H1 (cell line): ENCODE data around the gene L3MBTL3. TPM values are rescaled to one million over a fixed set of nuclear protein-coding genes. Genes with fewer than 3 reads are reported as not detected.

Source experiments
- CTCF ChIA-PET: fragments of 300-600 bp; sonication (Branson Sonifier 250); formaldehyde crosslinking; loops from one replicate; lab custom pipeline; 2021; ENCODE audit not compliant: partially characterized antibody; lab: Charles Lee
- POLR2A ChIA-PET: fragments of 300-600 bp; sonication (Branson Sonifier 250); formaldehyde crosslinking; loops from one replicate; lab custom pipeline; 2021; ENCODE audit warnings: inconsistent platforms; ENCODE audit not compliant: partially characterized antibody; lab: Charles Lee
- DNase-seq, 2 experiments: peaks; one replicate each; pipeline versions ENCODE4 v3.0.0 to v3.0.0-alpha.2; 2010 to 2022; ENCODE audit warnings: low spot score in 2 of 2, low read depth in 1 of 2, mixed read lengths in 1 of 2
- FAIRE-seq: peaks from 2 replicates; lab custom pipeline; 2011; peaks lifted over from hg19 to GRCh38; lab: Jason Lieb, UNC
- H2AFZ ChIP-seq: 2 replicates; pipeline ENCODE4 v1.8.1; 2012; ENCODE audit warnings: low read length, inconsistent platforms
- H2AK5ac ChIP-seq: 2 replicates; pipeline ENCODE4 v1.6.1; 2013; ENCODE audit warnings: low read depth, low read length
- H2BK120ac ChIP-seq: replicated peaks from 2 replicates; pipeline ENCODE3; 2013; ENCODE audit warnings: low read depth, low read length, inconsistent platforms
- H2BK12ac ChIP-seq: 2 replicates; pipeline ENCODE4 v1.6.1; 2013; ENCODE audit warnings: low read depth, low read length
- H2BK15ac ChIP-seq: 2 replicates; pipeline ENCODE4 v1.6.1; 2013; ENCODE audit warnings: low read length
- H2BK20ac ChIP-seq: 2 replicates; pipeline ENCODE4 v1.6.1; 2013; ENCODE audit warnings: low read length
- H2BK5ac ChIP-seq: 2 replicates; pipeline ENCODE4 v1.6.1; 2013; ENCODE audit warnings: low read depth, low read length
- H3K14ac ChIP-seq: 2 replicates; pipeline ENCODE4 v1.6.1; 2013; ENCODE audit warnings: inconsistent platforms; ENCODE audit not compliant: insufficient read length
- H3K18ac ChIP-seq: 2 replicates; pipeline ENCODE4 v1.6.1; 2013; ENCODE audit warnings: low read length; ENCODE audit errors: extremely low read depth
- H3K23ac ChIP-seq: 2 replicates; pipeline ENCODE4 v1.6.1; 2013; ENCODE audit warnings: inconsistent platforms; ENCODE audit not compliant: insufficient read length
- H3K23me2 ChIP-seq: 2 replicates; pipeline ENCODE4 v1.6.1; 2013; ENCODE audit warnings: low read depth, low read length
- H3K27ac ChIP-seq: 2 replicates; pipeline ENCODE4 v1.6.1; 2011; ENCODE audit warnings: low read depth, low read length, inconsistent platforms
- H3K27me3 ChIP-seq, 4 experiments: replicated peaks in 1 of 4; 1 replicate in 1 of 4; 2 replicates in 3 of 4; pipeline versions ENCODE4 v1.6.1 to v1.8.1; 2011 to 2013; ENCODE audit warnings: low read length in 3 of 4, mild to moderate bottlenecking in 3 of 4, inconsistent platforms in 2 of 4, mixed read lengths in 2 of 4, moderate library complexity in 1 of 4; ENCODE audit not compliant: control insufficient read depth in 3 of 4, insufficient read depth in 3 of 4; ENCODE audit errors: extremely low read depth in 1 of 4
- H3K36me3 ChIP-seq, 4 experiments: 2 replicates each; pipeline versions ENCODE4 v1.6.1 to v1.8.1; 2011 to 2013; ENCODE audit warnings: mild to moderate bottlenecking in 4 of 4, low read length in 3 of 4, moderate library complexity in 2 of 4, control low read depth in 1 of 4, inconsistent platforms in 1 of 4; ENCODE audit not compliant: insufficient read depth in 4 of 4, control insufficient read depth in 2 of 4
- H3K4ac ChIP-seq: replicated peaks from 2 replicates; pipeline ENCODE3; 2013; ENCODE audit warnings: low read length, low read depth, mixed read lengths, inconsistent platforms; ENCODE audit not compliant: insufficient read length
- H3K4me1 ChIP-seq, 4 experiments: replicated peaks in 1 of 4; 1 replicate in 1 of 4; 2 replicates in 3 of 4; pipeline versions ENCODE4 v1.6.1 to v1.8.1; 2011 to 2013; ENCODE audit warnings: low read length in 3 of 4, inconsistent platforms in 2 of 4, mixed read lengths in 1 of 4; ENCODE audit not compliant: insufficient read depth in 4 of 4, control insufficient read depth in 3 of 4
- H3K4me2 ChIP-seq, 2 experiments: 2 replicates each; pipeline versions ENCODE4 v1.6.1 to v1.8.1; 2011 to 2013; ENCODE audit warnings: low read depth in 2 of 2, low read length in 2 of 2, control low read depth in 1 of 2, inconsistent platforms in 1 of 2, mild to moderate bottlenecking in 1 of 2; ENCODE audit not compliant: insufficient read depth in 1 of 2
- H3K4me3 ChIP-seq, 4 experiments: fragments of 200-600, 300-600 bp in 1 of 4; sonication (generic), shearing (Covaris generic), sonication (Bioruptor Twin) in 1 of 4; 2 replicates each; pipeline versions ENCODE4 v1.5.1 to v1.8.1; 2011 to 2016; ENCODE audit warnings: low read length in 4 of 4, low read depth in 3 of 4, control low read depth in 2 of 4, inconsistent platforms in 2 of 4, mild to moderate bottlenecking in 2 of 4, mixed read lengths in 1 of 4, moderate library complexity in 1 of 4; ENCODE audit not compliant: insufficient read depth in 2 of 4; ENCODE audit errors: extremely low read depth in 1 of 4
- H3K56ac ChIP-seq: replicated peaks from 2 replicates; pipeline ENCODE3; 2013; ENCODE audit warnings: low read depth, mild to moderate bottlenecking, mixed read lengths, low read length, inconsistent platforms; ENCODE audit not compliant: insufficient read length
- H3K79me1 ChIP-seq: 2 replicates; pipeline ENCODE4 v1.6.1; 2013; ENCODE audit warnings: low read depth, low read length, control low read depth
- H3K79me2 ChIP-seq, 2 experiments: 2 replicates each; pipeline versions ENCODE4 v1.6.1 to v1.8.1; 2012 to 2013; ENCODE audit warnings: low read length in 2 of 2, mild to moderate bottlenecking in 2 of 2, inconsistent platforms in 1 of 2; ENCODE audit not compliant: insufficient read depth in 2 of 2, control insufficient read depth in 1 of 2
- H3K9ac ChIP-seq, 4 experiments: replicated peaks in 1 of 4; 1 replicate in 1 of 4; 2 replicates in 3 of 4; pipeline versions ENCODE4 v1.6.1 to v1.8.1; 2011 to 2013; ENCODE audit warnings: low read depth in 3 of 4, low read length in 3 of 4, control low read depth in 2 of 4, mild to moderate bottlenecking in 2 of 4, moderate library complexity in 2 of 4, inconsistent platforms in 1 of 4; ENCODE audit errors: extremely low read depth in 1 of 4
- H3K9me3 ChIP-seq, 2 experiments: 2 replicates each; pipeline versions ENCODE4 v1.6.1 to v1.8.1; 2012 to 2013; ENCODE audit warnings: mild to moderate bottlenecking in 2 of 2, moderate library complexity in 2 of 2, control low read depth in 1 of 2, inconsistent platforms in 1 of 2, low read depth in 1 of 2, low read length in 1 of 2, mixed read lengths in 1 of 2; ENCODE audit not compliant: insufficient read depth in 2 of 2
- H4K20me1 ChIP-seq, 2 experiments: replicated peaks in 1 of 2; 2 replicates each; pipeline versions ENCODE3 to v1.8.1; 2011 to 2013; ENCODE audit warnings: inconsistent platforms in 2 of 2, low read length in 2 of 2, mild to moderate bottlenecking in 1 of 2; ENCODE audit not compliant: insufficient read depth in 2 of 2, control insufficient read depth in 1 of 2
- H4K5ac ChIP-seq: 2 replicates; pipeline ENCODE4 v1.6.1; 2013; ENCODE audit warnings: low read length, low read depth, mixed read lengths, inconsistent platforms; ENCODE audit not compliant: insufficient read length
- H4K8ac ChIP-seq: 2 replicates; pipeline ENCODE4 v1.8.0; 2013; ENCODE audit warnings: mild to moderate bottlenecking, moderate library complexity, low read length, inconsistent platforms; ENCODE audit not compliant: insufficient read depth; ENCODE audit errors: extremely low read depth
- H4K91ac ChIP-seq: replicated peaks from 2 replicates; pipeline ENCODE3; 2013; ENCODE audit warnings: low read length, mixed read lengths, inconsistent platforms; ENCODE audit not compliant: insufficient read length
- BCL11A ChIP-seq, 2 experiments: IDR thresholded peaks; one replicate each; pipeline ENCODE4 v1.6.1; 2011; ENCODE audit warnings: low read depth in 2 of 2, low read length in 2 of 2, mild to moderate bottlenecking in 2 of 2
- HDAC2 ChIP-seq, 2 experiments: fragments of 300-600 bp in 1 of 2; sonication (generic) in 1 of 2; IDR thresholded peaks; 2 replicates each; pipeline ENCODE4 v1.6.1; 2011 to 2012; ENCODE audit warnings: low read depth in 2 of 2, low read length in 2 of 2, mild to moderate bottlenecking in 2 of 2, moderate library complexity in 2 of 2, borderline replicate concordance in 1 of 2, inconsistent platforms in 1 of 2
- MAFK ChIP-seq: IDR thresholded peaks from 2 replicates; pipeline ENCODE4 v1.6.1; 2012; ENCODE audit warnings: low read depth, mild to moderate bottlenecking, improper control_type of control experiment, low read length
- PHF8 ChIP-seq: fragments of 200-600 bp; sonication (generic); conservative IDR thresholded peaks from 2 replicates; pipeline ENCODE4 v1.7.1; 2012; ENCODE audit warnings: low read depth, mild to moderate bottlenecking, inconsistent platforms, low read length, moderate library complexity
- POLR2AphosphoS5 ChIP-seq: IDR thresholded peaks from 2 replicates; pipeline ENCODE4 v1.6.1; 2011; ENCODE audit warnings: low read depth, low read length
- POU5F1 ChIP-seq: IDR thresholded peaks from 2 replicates; pipeline ENCODE4 v1.6.1; 2011; ENCODE audit warnings: low read depth, mild to moderate bottlenecking, low read length, moderate library complexity
- SP4 ChIP-seq: IDR thresholded peaks from 2 replicates; pipeline ENCODE4 v1.6.1; 2012; ENCODE audit warnings: low read length, inconsistent platforms
- TCF12 ChIP-seq: IDR thresholded peaks from 2 replicates; pipeline ENCODE4 v1.6.1; 2011; ENCODE audit warnings: low read depth, mild to moderate bottlenecking, low read length
- TEAD4 ChIP-seq: IDR thresholded peaks from 2 replicates; pipeline ENCODE4 v1.6.1; 2012; ENCODE audit warnings: low read depth, low read length, inconsistent platforms, mixed read lengths
- WGBS, 2 experiments: shearing (Covaris generic) in 1 of 2; methylation state at CpG; one replicate each; pipeline versions ENCODE4 v1.1.6 to v1.1.7; 2013 to 2015; ENCODE audit warnings: low lambda C conversion rate in 2 of 2, mixed read lengths in 2 of 2, inconsistent platforms in 1 of 2, low coverage in 1 of 2, missing lambda C conversion rate in 1 of 2; ENCODE audit not compliant: insufficient replicate concordance in 2 of 2, insufficient coverage in 1 of 2, insufficient read length in 1 of 2; ENCODE audit errors: extremely low coverage in 1 of 2, missing lambda C conversion rate in 1 of 2; 5-methylcytosine and 5-hydroxymethylcytosine counted together
- polyA plus RNA-seq, 7 experiments: library from polyadenylated mRNA; depleted of rRNA in 3 of 7; stranded (reverse) in 5 of 7; unstranded in 2 of 7; fragments of >200 nt in 5 of 7; fragments of 200-250 nt in 2 of 7; gene quantifications; 1 replicate in 5 of 7; 2 replicates in 1 of 7; 4 replicates in 1 of 7; pipeline versions ENCODE4 v1.2.1 to v1.2.3, GENCODE V29; 2011 to 2013; ENCODE audit warnings: missing spikeins in 2 of 7, mixed read lengths in 2 of 7
- total RNA-seq: library from RNA; stranded (reverse); fragmentation: NEBNext Ultra II Directional; extraction: Animal tissue kit (Norgen Biotek cat#: 25700); gene quantifications from 2 replicates; pipeline ENCODE4 v1.2.1, GENCODE V29; 2021

L3MBTL3 gene
- total and polyA plus RNA-seq, 2 of the 8 experiments (the other 6 are each of a cell fraction or from before 2014, with no cell fraction given) = 3.9 to 17.2 TPM

GRCh38 chr6:130178692-130179091 is 160.3 kb downstream of the L3MBTL3 start:
- WGBS, 2 experiments = 96% methylated on average over 1 of the region's 1 CpG; no CpG with 5 or more reads in 1 of the 2 experiments
- POLR2A ChIA-PET = no interaction called here
- no peak for FAIRE-seq

More at GRCh38 chr6:130178692-130179091, 160.3 kb downstream of the L3MBTL3 start:
- Histone ChIP-seq H3K79me1 (no peaks in the 10 kb centered on the region), H2AK5ac (no peak overlapping the region), H2BK5ac (no peak overlapping the region), H3K4me1 (no peaks in the 10 kb centered on the region), H3K56ac (no peak overlapping the region), H2BK15ac (no peak overlapping the region), H2BK12ac (no peak overlapping the region), H3K18ac (no peak overlapping the region), H4K91ac (no peak overlapping the region), H3K23me2 (no peaks in the 10 kb centered on the region; the same call in 1 of the 2 replicates), H3K4ac (no peak overlapping the region), H4K5ac (no peak overlapping the region), H3K36me3 (no peaks in the 10 kb centered on the region), H3K9me3 (no peaks in the 10 kb centered on the region), H3K27me3 (no peaks in the 10 kb centered on the region), H3K4me2 (no peak overlapping the region), H3K9ac (no peak overlapping the region), H2BK20ac (no peak overlapping the region), H3K14ac (no peak overlapping the region), H3K23ac (no peak overlapping the region), H2AFZ (no peak overlapping the region), H3K79me2 (no peaks in the 10 kb centered on the region), H3K4me3 (no peak overlapping the region), H2BK120ac (no peak overlapping the region), H4K8ac (no peak overlapping the region), H4K20me1 (no peaks in the 10 kb centered on the region), H3K27ac (no peak overlapping the region)
- CTCF ChIA-PET = interaction anchor here (1.1 kb wide), 1 partner anchor 143 kb away, joined by 3 read pairs; no protein-coding TSS in a partner anchor
- TF ChIP-seq TEAD4 (no peak), HDAC2 (IDR thresholded peaks at IDR 0.05; ENCODE audit: borderline replicate concordance in 1 of 2, low read depth in 2 of 2, low read length in 2 of 2) (no peak), PHF8 (no peak), TCF12 (no peak), MAFK (no peak), BCL11A (IDR thresholded peaks at IDR 0.05; ENCODE audit: low read depth in 2 of 2, low read length in 2 of 2) (no peak), SP4 (no peak), POLR2AphosphoS5 (no peak), POU5F1 (no peak)
- DNase-seq = no peak
